ENCODE measurements around the gene LRRC1.

DNA sequence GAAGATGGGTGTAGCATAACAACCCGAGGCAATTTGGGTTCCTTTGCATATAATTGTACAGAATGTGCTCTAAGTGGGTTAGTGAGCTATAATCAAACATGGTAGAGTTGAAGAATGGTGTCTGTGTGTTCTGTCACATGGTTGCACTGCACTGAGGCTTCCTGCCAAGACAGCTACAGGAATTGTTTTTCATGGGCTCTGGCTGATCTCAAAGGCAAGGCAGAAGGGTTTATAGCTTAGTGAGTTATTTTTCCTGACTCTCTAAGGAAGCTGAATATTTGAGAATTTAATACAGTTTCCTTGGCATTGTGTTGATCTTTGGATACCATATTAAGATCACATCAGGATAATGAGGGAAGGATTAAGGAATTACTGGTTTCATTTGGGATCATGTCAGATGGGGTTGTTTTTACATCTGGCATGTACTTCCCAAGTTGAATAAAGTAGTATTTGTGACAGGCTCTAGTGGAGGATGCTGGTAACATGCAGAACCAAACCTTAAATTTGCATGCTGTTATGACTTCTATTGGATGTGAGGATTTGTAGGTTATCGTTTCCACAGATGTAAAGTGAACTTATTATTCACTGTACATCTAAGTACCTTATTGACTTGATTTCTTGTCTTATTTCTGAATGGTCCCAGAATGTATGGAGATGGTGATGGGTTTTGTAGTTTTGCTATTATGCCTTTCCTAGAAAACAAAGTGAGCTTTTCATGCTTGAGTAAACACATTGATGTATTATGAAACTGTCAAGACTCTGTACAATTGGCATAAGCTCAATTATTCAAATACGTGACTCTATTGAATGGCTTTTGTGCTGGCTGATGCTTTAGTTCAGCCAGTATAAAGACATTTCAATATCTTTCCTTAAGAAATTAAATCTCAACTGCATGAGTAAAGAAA, 43.3 kb downstream of the LRRC1 start:
- TF ChIP-seq EZH2 (IDR thresholded peaks at IDR 0.05) (no peak), POLR2AphosphoS5 (IDR thresholded peaks at IDR 0.05; ENCODE audit: borderline replicate concordance, low read depth, low read length) (no peak)

Measured in SK-N-MC (cell line).